IMR-90 (cell line): ENCODE data around the gene PEX7. TPM values are rescaled to one million over a fixed set of nuclear protein-coding genes. Genes with fewer than 3 reads are reported as not detected.

Experiments
- ATAC-seq: fragments of 200-7000 bp; cut with Tn5 transposase; 2 replicates; pipeline ENCODE4 v1.9.1; 2020; ENCODE audit warnings: low read depth, mild to moderate bottlenecking, moderate library complexity
- BruUV-seq: library from RNA; stranded (reverse); fragments of 400-500 nt; replicated peaks from 2 replicates; lab custom pipeline; 2021; lab: Mats Ljungman, UMichigan
- CTCF ChIA-PET: fragments of 300-600 bp; formaldehyde crosslinking; extraction: SDS; loops from one replicate; lab custom pipeline; 2021; ENCODE audit warnings: antibody characterized with exemption; lab: Yijun Ruan, JAX
- POLR2A ChIA-PET: fragments of 300-600 bp; sonication (Branson Sonifier 250); formaldehyde crosslinking; loops from one replicate; lab custom pipeline; 2022; ENCODE audit warnings: antibody characterized with exemption; ENCODE audit not compliant: unreplicated experiment; lab: Charles Lee
- DNase-seq: peaks from one replicate; pipeline ENCODE4 v3.0.0; 2013
- H2AFZ ChIP-seq: replicated peaks from 2 replicates; pipeline ENCODE3; 2013; ENCODE audit warnings: low read length, mild to moderate bottlenecking; ENCODE audit not compliant: poor library complexity
- H2AK5ac ChIP-seq: 2 replicates; pipeline ENCODE4 v1.6.1; 2013; ENCODE audit warnings: low read depth, low read length, inconsistent platforms
- H2AK9ac ChIP-seq: replicated peaks from 2 replicates; pipeline ENCODE3; 2013; ENCODE audit warnings: mild to moderate bottlenecking, low read depth, low read length, moderate library complexity; ENCODE audit not compliant: poor library complexity
- H2BK120ac ChIP-seq: 2 replicates; pipeline ENCODE4 v1.6.1; 2013; ENCODE audit warnings: low read depth, low read length, inconsistent platforms
- H2BK15ac ChIP-seq: 3 replicates; pipeline ENCODE4 v1.6.1; 2013; ENCODE audit warnings: low read depth, low read length, inconsistent platforms
- H2BK20ac ChIP-seq: 2 replicates; pipeline ENCODE4 v1.6.1; 2013; ENCODE audit warnings: low read depth, mild to moderate bottlenecking, inconsistent platforms, low read length, moderate library complexity
- H2BK5ac ChIP-seq: 2 replicates; pipeline ENCODE4 v1.6.1; 2013; ENCODE audit warnings: mild to moderate bottlenecking, low read depth, low read length, inconsistent platforms; ENCODE audit not compliant: poor library complexity, severe bottlenecking
- H3K14ac ChIP-seq: replicated peaks from 2 replicates; pipeline ENCODE4 v1.6.1; 2013; ENCODE audit warnings: low read depth, low read length, inconsistent platforms
- H3K18ac ChIP-seq: 2 replicates; pipeline ENCODE4 v1.6.1; 2013; ENCODE audit warnings: low read depth, low read length, control low read depth
- H3K23ac ChIP-seq: 2 replicates; pipeline ENCODE4 v1.6.1; 2013; ENCODE audit warnings: low read depth, low read length, inconsistent platforms
- H3K27ac ChIP-seq: 2 replicates; pipeline ENCODE4 v1.5.1; 2013; ENCODE audit warnings: mild to moderate bottlenecking, control low read depth, low read length; ENCODE audit not compliant: insufficient read depth
- H3K27me3 ChIP-seq: 2 replicates; pipeline ENCODE4 v1.6.1; 2013; ENCODE audit warnings: low read length; ENCODE audit not compliant: control insufficient read depth, insufficient read depth
- H3K36me3 ChIP-seq: 2 replicates; pipeline ENCODE4 v1.6.1; 2013; ENCODE audit warnings: low read length, mixed read lengths; ENCODE audit not compliant: control insufficient read depth, insufficient read depth
- H3K4ac ChIP-seq: 2 replicates; pipeline ENCODE4 v1.6.1; 2013; ENCODE audit warnings: low read depth, low read length, inconsistent platforms
- H3K4me1 ChIP-seq: 2 replicates; pipeline ENCODE4 v1.6.1; 2013; ENCODE audit warnings: low read length, mixed read lengths; ENCODE audit not compliant: control insufficient read depth, insufficient read depth
- H3K4me2 ChIP-seq: 2 replicates; pipeline ENCODE4 v1.6.1; 2013; ENCODE audit warnings: low read depth, mild to moderate bottlenecking, control low read depth, low read length, moderate library complexity
- H3K4me3 ChIP-seq: 2 replicates; pipeline ENCODE4 v1.5.1; 2013; ENCODE audit warnings: low read depth, mild to moderate bottlenecking, control low read depth, low read length, moderate library complexity; ENCODE audit not compliant: insufficient read depth
- H3K56ac ChIP-seq: 2 replicates; pipeline ENCODE4 v1.6.1; 2013; ENCODE audit warnings: low read length, inconsistent platforms; ENCODE audit not compliant: insufficient read depth; ENCODE audit errors: extremely low read depth
- H3K79me1 ChIP-seq, 2 experiments: 2 replicates each; pipeline ENCODE4 v1.6.1; 2013; ENCODE audit warnings: low read length in 2 of 2, inconsistent platforms in 1 of 2, low read depth in 1 of 2
- H3K9ac ChIP-seq: 2 replicates; pipeline ENCODE4 v1.6.1; 2013; ENCODE audit warnings: low read depth, low read length, control low read depth
- H3K9me1 ChIP-seq: 2 replicates; pipeline ENCODE4 v1.6.1; 2013; ENCODE audit warnings: low read length, inconsistent platforms; ENCODE audit not compliant: insufficient read depth
- H3K9me3 ChIP-seq: 2 replicates; pipeline ENCODE4 v1.6.1; 2013; ENCODE audit warnings: low read length; ENCODE audit not compliant: control insufficient read depth, insufficient read depth
- H4K20me1 ChIP-seq: 2 replicates; pipeline ENCODE4 v1.6.1; 2013; ENCODE audit warnings: low read length, inconsistent platforms; ENCODE audit not compliant: insufficient read depth
- H4K5ac ChIP-seq: 2 replicates; pipeline ENCODE4 v1.6.1; 2013; ENCODE audit warnings: mild to moderate bottlenecking, low read depth, low read length, control low read depth
- H4K8ac ChIP-seq, 2 experiments: 2 replicates each; pipeline ENCODE4 v1.6.1; 2013; ENCODE audit warnings: low read depth in 2 of 2, low read length in 2 of 2, control low read depth in 1 of 2, inconsistent platforms in 1 of 2
- H4K91ac ChIP-seq: 2 replicates; pipeline ENCODE4 v1.6.1; 2013; ENCODE audit warnings: low read depth, low read length, inconsistent platforms; ENCODE audit not compliant: insufficient read depth
- CEBPB ChIP-seq: IDR thresholded peaks from 2 replicates; pipeline ENCODE4 v1.6.1; 2012; ENCODE audit warnings: low read depth, low read length, improper control_type of control experiment
- CHD1 ChIP-seq: IDR thresholded peaks from 2 replicates; pipeline ENCODE4 v1.6.1; 2012; ENCODE audit warnings: low read depth, low read length, improper control_type of control experiment
- FOS ChIP-seq: fragments of 150-350 bp; IDR thresholded peaks from 2 replicates; pipeline ENCODE4 v1.6.1; 2016; ENCODE audit warnings: low read depth, low read length
- NFE2L2 ChIP-seq: fragments of 150-350 bp; IDR thresholded peaks from 2 replicates; pipeline ENCODE4 v1.6.1; 2016; ENCODE audit warnings: low read depth, mild to moderate bottlenecking, low read length
- SMC3 ChIP-seq: fragments of 150-350 bp; IDR thresholded peaks from 2 replicates; pipeline ENCODE4 v1.6.1; 2016; ENCODE audit warnings: low read depth, mild to moderate bottlenecking, antibody characterized with exemption, low read length, moderate library complexity
- WGBS, 2 experiments: methylation state at CpG; one replicate each; pipeline versions ENCODE4 v1.1.5 to v1.1.7; 2013; ENCODE audit warnings: missing lambda C conversion rate in 2 of 2; ENCODE audit not compliant: insufficient read length in 1 of 2; ENCODE audit errors: extremely low coverage in 2 of 2; 5-methylcytosine and 5-hydroxymethylcytosine counted together
- dilution Hi-C: fragments of 300-500 bp; cut with HindIII; formaldehyde crosslinking; loops from one replicate; pipeline ENCODE4 v1.14.3; 2018; ENCODE audit warnings: low sequenced_read_pairs; ENCODE audit not compliant: unreplicated experiment
- in situ Hi-C: fragments of 300-500 bp; cut with MboI; formaldehyde crosslinking; loops from 3 replicates; pipeline ENCODE4 v1.14.3; 2019; ENCODE audit warnings: low sequenced_read_pairs, inconsistent platforms, mixed read lengths
- intact Hi-C: fragments of 100-400 bp; cut with micrococcal nuclease; formaldehyde crosslinking; loops from 2 replicates; pipeline ENCODE4 v1.10.0; 2022
- polyA plus RNA-seq, 3 experiments: library from polyadenylated mRNA; depleted of rRNA; stranded (reverse); fragments of >200 nt; gene quantifications; 2 replicates each; pipeline ENCODE4 v1.2.3, GENCODE V29; 2012; ENCODE audit warnings: low replicate concordance in 1 of 3
- total RNA-seq: library from RNA; depleted of rRNA; stranded (reverse); fragments of >200 nt; gene quantifications from 2 replicates; pipeline ENCODE4 v1.2.3, GENCODE V29; 2012

The PEX7 gene
- total and polyA plus RNA-seq, 2 of the 4 experiments (the other 2 are of a cell fraction): 5.4 to 7.0 TPM

DNA sequence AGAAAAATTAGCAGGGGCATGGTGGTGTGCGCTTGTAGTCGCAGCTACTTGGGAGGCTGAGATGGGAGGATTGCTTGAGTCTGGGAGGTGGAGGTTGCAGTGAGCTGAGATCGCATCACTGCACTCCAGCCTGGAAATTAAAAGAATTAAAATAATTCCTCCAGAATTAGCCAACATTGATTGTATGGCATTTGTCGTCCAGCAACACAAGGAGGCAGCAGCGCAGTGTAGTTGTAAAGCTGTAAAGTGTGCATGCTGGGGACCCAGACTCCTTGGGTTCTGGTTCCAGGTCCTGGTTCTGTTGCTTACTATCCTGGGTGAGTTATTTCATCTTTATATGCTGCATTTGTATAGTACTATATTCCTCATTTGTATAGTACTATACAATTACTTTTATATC lies 41.4 kb downstream of the PEX7 start:
- Histone ChIP-seq H2AK9ac (no peak overlapping the region), H3K23ac (no peak overlapping the region), H3K4ac (no peak overlapping the region), H4K20me1 (no peaks in the 10 kb centered on the region), H3K9ac (no peak overlapping the region), H3K27ac (no peak overlapping the region), H3K9me3 (no peaks in the 10 kb centered on the region), H2BK20ac (no peak overlapping the region), H2AK5ac (no peak overlapping the region), H3K18ac (no peak overlapping the region), H3K56ac (no peak overlapping the region), H3K4me1 (no peaks in the 10 kb centered on the region), H2AFZ (no peak overlapping the region), H4K91ac (no peak overlapping the region), H3K4me2 (no peak overlapping the region), H3K4me3 (no peak overlapping the region), H2BK5ac (no peak overlapping the region), H4K8ac (no peak overlapping the region), H3K9me1 (no peaks in the 10 kb centered on the region; the same call in 1 of the 2 replicates), H3K27me3 (no peaks in the 10 kb centered on the region), H3K79me1 (peaks cover 0 to 2% of the 10 kb centered on the region in 2 experiments; a peak in 1 of 4 replicates), H4K5ac (no peak overlapping the region), H2BK15ac (no peak overlapping the region), H2BK120ac (no peak overlapping the region), H3K14ac (no peak overlapping the region), H3K36me3 (no peaks in the 10 kb centered on the region)
- WGBS, 2 experiments: no CpG with 5 or more reads among the region's 5 CpGs
- no TSS peak for BruUV-seq
- in situ Hi-C loops: no loop called here
- dilution Hi-C loops: no loop called here
- CTCF ChIA-PET: interaction anchor here (1.3 kb wide), 1 partner anchor 17 kb away, joined by 4 read pairs; no protein-coding TSS in a partner anchor
- ATAC-seq (no peak), DNase-seq (no peak)
- TF ChIP-seq FOS (no peak), NFE2L2 (no peak), CHD1 (no peak), SMC3 (no peak), CEBPB (no peak)
- intact Hi-C loops: no loop called here
- POLR2A ChIA-PET: no interaction called here
